Measurements from ENCODE around the gene FXN. TPM values are rescaled to one million over a fixed set of nuclear protein-coding genes. Genes with fewer than 3 reads are reported as not detected.

The FXN gene
- 23.2 to 28.2 TPM (median 25.2 TPM) in 5 replicates for total RNA-seq (2022; extraction: Qiagen RNA extraction)

DNA sequence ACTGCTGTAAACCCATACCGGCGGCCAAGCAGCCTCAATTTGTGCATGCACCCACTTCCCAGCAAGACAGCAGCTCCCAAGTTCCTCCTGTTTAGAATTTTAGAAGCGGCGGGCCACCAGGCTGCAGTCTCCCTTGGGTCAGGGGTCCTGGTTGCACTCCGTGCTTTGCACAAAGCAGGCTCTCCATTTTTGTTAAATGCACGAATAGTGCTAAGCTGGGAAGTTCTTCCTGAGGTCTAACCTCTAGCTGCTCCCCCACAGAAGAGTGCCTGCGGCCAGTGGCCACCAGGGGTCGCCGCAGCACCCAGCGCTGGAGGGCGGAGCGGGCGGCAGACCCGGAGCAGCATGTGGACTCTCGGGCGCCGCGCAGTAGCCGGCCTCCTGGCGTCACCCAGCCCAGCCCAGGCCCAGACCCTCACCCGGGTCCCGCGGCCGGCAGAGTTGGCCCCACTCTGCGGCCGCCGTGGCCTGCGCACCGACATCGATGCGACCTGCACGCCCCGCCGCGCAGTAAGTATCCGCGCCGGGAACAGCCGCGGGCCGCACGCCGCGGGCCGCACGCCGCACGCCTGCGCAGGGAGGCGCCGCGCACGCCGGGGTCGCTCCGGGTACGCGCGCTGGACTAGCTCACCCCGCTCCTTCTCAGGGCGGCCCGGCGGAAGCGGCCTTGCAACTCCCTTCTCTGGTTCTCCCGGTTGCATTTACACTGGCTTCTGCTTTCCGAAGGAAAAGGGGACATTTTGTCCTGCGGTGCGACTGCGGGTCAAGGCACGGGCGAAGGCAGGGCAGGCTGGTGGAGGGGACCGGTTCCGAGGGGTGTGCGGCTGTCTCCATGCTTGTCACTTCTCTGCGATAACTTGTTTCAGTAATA is at the start of gene FXN:
FXN (plus strand) TSS at position 315 of the 871 bp plus-strand sequence; CDS start at position 346, 31 bp downstream.

DNA sequence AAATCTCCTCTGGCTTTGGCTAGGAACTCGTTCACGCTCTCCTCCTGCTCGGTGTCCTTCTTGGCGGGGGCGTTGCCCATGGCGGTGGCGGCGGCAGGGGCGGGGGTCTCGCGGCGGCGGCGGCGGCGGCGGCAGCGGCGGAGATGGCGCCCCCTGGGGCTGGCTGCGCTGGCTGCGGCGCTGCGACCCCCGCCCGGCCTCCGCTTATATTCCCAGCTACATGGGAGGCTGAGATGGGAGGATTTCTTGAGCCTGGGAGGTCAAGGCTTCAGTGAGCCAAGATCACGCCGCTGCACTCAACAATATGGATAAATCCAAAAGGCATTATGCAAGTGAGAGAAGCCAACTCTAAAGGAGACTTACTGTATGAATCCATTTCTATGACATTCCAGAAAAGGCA is 21.5 kb upstream of the FXN start, which contains the start of gene PRKACG:
PRKACG (minus strand) TSS at position 101 of the 400 bp plus-strand sequence; CDS start at position 80, 21 bp downstream.

Other genes with a start within 250 kb of the FXN start
- gene PRKACG, start 21.6 kb upstream of the FXN start, total RNA-seq (2022; extraction: Qiagen RNA extraction) = not detected in 5 replicates
- 3.4 to 5.5 TPM (median 4.9 TPM) in 5 replicates for gene TJP2, start 138.5 kb downstream of the FXN start, total RNA-seq (2022; extraction: Qiagen RNA extraction)

All from A549 treated with Hydrocortisone at 1 μM for 4 hours (cell line).